PC-3 (cell line): ENCODE measurements around the gene CALHM1. TPM values are rescaled to one million over a fixed set of nuclear protein-coding genes. Genes with fewer than 3 reads are reported as not detected.

Experiments used
- ATAC-seq: fragments of 200-7000 bp; cut with Tn5 transposase; 2 replicates; pipeline ENCODE4 v1.9.1; 2020; ENCODE audit warnings: mild to moderate bottlenecking, moderate library complexity
- BruUV-seq: library from RNA; stranded (reverse); fragments of 400-500 nt; replicated peaks from 2 replicates; lab custom pipeline; 2021; lab: Mats Ljungman, UMichigan
- CTCF ChIA-PET: fragments of 300-600 bp; sonication (Branson Sonifier 250); formaldehyde crosslinking; loops from one replicate; lab custom pipeline; 2022; ENCODE audit warnings: antibody characterized with exemption; lab: Charles Lee
- POLR2A ChIA-PET: fragments of 300-600 bp; sonication (Branson Sonifier 250); formaldehyde crosslinking; loops from one replicate; lab custom pipeline; 2022; ENCODE audit warnings: antibody characterized with exemption; ENCODE audit not compliant: unreplicated experiment; lab: Charles Lee
- DNase-seq: peaks from one replicate; pipeline ENCODE4 v3.0.0-alpha.2; 2015
- H2AFZ ChIP-seq: fragments of 300-600 bp; sonication (generic); 2 replicates; pipeline ENCODE4 v1.6.0; 2016; ENCODE audit warnings: antibody characterized with exemption, low read length
- H3F3A ChIP-seq: fragments of 300-600 bp; sonication (generic); one replicate; pipeline ENCODE4 v1.6.0; 2017; ENCODE audit warnings: antibody characterized with exemption, low read length, control low read depth, mild to moderate bottlenecking; ENCODE audit not compliant: unreplicated experiment
- H3K27ac ChIP-seq: fragments of 300-600 bp; sonication (generic); 2 replicates; pipeline ENCODE4 v1.5.1; 2016; ENCODE audit warnings: mild to moderate bottlenecking, low read length
- H3K27me3 ChIP-seq: fragments of 300-600 bp; sonication (generic); 2 replicates; pipeline ENCODE4 v1.6.1; 2016; ENCODE audit warnings: low read length, mixed read lengths
- H3K36me3 ChIP-seq: fragments of 300-600 bp; sonication (generic); 2 replicates; pipeline ENCODE4 v1.6.1; 2016; ENCODE audit warnings: low read depth, mixed run types, low read length, mixed read lengths
- H3K4me1 ChIP-seq: fragments of 300-600 bp; sonication (generic); 2 replicates; pipeline ENCODE4 v1.5.1; 2016; ENCODE audit warnings: low read length; ENCODE audit not compliant: insufficient read depth
- H3K4me2 ChIP-seq: fragments of 300-600 bp; sonication (generic); 2 replicates; pipeline ENCODE4 v1.6.0; 2016; ENCODE audit warnings: low read length
- H3K4me3 ChIP-seq: fragments of 300-600 bp; sonication (generic); 2 replicates; pipeline ENCODE4 v1.5.1; 2016; ENCODE audit warnings: mild to moderate bottlenecking, low read length, mixed read lengths
- H3K79me2 ChIP-seq: fragments of 300-600 bp; sonication (generic); 2 replicates; pipeline ENCODE4 v1.6.1; 2017; ENCODE audit warnings: low read length, mixed read lengths
- H3K9ac ChIP-seq: fragments of 300-600 bp; sonication (generic); 2 replicates; pipeline ENCODE4 v1.6.0; 2016; ENCODE audit warnings: mild to moderate bottlenecking, low read length
- H3K9me2 ChIP-seq: fragments of 300-600 bp; sonication (generic); replicated peaks from 2 replicates; pipeline ENCODE4 v1.6.1; 2016; ENCODE audit warnings: mixed run types, low read length, mixed read lengths
- H3K9me3 ChIP-seq: fragments of 300-600 bp; sonication (generic); 2 replicates; pipeline ENCODE4 v1.6.1; 2016; ENCODE audit warnings: low read length, mixed read lengths
- H4K20me1 ChIP-seq: fragments of 300-600 bp; sonication (generic); 2 replicates; pipeline ENCODE4 v1.6.1; 2016; ENCODE audit warnings: low read length, mixed read lengths
- EZH2 ChIP-seq: fragments of 300-600 bp; sonication (generic); IDR thresholded peaks from one replicate; pipeline ENCODE4 v1.6.1; 2017; ENCODE audit warnings: antibody characterized with exemption, mild to moderate bottlenecking, low read length; ENCODE audit not compliant: unreplicated experiment
- EZH2phosphoT487 ChIP-seq: fragments of 300-600 bp; sonication (generic); IDR thresholded peaks from 2 replicates; pipeline ENCODE4 v1.6.1; 2018; ENCODE audit warnings: mild to moderate bottlenecking, antibody characterized with exemption, low read length, borderline replicate concordance
- intact Hi-C: fragments of 100-400 bp; cut with micrococcal nuclease; formaldehyde crosslinking; loops from 2 replicates; pipeline ENCODE4 v1.9.0; 2023
- total RNA-seq: library from RNA; depleted of rRNA; stranded (reverse); fragments of >200 nt; gene quantifications from 2 replicates; pipeline ENCODE4 v1.2.3, GENCODE V29; 2014
- TF ChIP-seq, protein P1 (sequence below): fragments of 300-600 bp; sonication (generic); conservative IDR thresholded peaks from 2 replicates; pipeline ENCODE4 v1.5.1; 2017; ENCODE audit warnings: antibody characterized with exemption, low read depth, mild to moderate bottlenecking, low read length

Gene CALHM1
- total RNA-seq, 1 experiment from 2014 or later = not detected

DNA sequence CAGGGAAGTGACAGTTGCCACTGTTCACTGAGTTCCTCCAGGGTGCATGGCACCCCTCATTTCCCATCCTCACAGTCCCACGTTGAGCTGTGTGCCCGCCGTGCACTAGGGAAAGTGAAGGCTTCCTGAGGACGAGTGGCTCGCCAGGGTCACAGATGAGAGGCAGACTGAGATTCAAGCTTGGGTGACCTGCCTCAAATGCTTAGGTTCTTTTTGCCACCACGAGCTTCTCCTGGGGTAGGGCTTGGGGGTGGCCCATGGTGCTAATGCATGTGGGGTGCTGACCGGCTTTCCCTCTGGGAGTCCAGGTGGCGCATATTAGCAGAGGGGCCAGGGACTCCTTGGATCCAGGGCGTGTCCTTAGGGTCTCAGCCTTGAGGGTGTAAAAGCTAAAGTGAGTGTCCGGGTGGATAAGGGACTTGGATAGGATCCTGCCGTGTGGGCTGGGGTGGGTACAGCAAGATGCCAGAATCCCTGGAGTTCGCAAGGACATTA is 8.5 kb downstream of the CALHM1 start:
- H3K9me3 ChIP-seq = no peaks in the 10 kb centered on the region
- H3K9me2 ChIP-seq = no peaks in the 10 kb centered on the region
- H2AFZ ChIP-seq = no peak overlapping the region
- H4K20me1 ChIP-seq = no peaks in the 10 kb centered on the region
- no peaks in the 10 kb centered on the region for H3K79me2 ChIP-seq
- CTCF ChIA-PET = no interaction called here
- no peak overlapping the region for H3K9ac ChIP-seq
- TF ChIP-seq, protein P1, sequence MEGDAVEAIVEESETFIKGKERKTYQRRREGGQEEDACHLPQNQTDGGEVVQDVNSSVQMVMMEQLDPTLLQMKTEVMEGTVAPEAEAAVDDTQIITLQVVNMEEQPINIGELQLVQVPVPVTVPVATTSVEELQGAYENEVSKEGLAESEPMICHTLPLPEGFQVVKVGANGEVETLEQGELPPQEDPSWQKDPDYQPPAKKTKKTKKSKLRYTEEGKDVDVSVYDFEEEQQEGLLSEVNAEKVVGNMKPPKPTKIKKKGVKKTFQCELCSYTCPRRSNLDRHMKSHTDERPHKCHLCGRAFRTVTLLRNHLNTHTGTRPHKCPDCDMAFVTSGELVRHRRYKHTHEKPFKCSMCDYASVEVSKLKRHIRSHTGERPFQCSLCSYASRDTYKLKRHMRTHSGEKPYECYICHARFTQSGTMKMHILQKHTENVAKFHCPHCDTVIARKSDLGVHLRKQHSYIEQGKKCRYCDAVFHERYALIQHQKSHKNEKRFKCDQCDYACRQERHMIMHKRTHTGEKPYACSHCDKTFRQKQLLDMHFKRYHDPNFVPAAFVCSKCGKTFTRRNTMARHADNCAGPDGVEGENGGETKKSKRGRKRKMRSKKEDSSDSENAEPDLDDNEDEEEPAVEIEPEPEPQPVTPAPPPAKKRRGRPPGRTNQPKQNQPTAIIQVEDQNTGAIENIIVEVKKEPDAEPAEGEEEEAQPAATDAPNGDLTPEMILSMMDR = no peak
- TF ChIP-seq EZH2phosphoT487 (no peak), EZH2 (no peak)
- BruUV-seq = no TSS peak
- H3K27me3 ChIP-seq = no peaks in the 10 kb centered on the region
- peak overlapping the region; percentile 66 for H3K4me2 ChIP-seq
- DNase-seq = no peak
- H3K36me3 ChIP-seq = no peaks in the 10 kb centered on the region; the same call in 1 of the 2 replicates
- no peak for ATAC-seq
- intact Hi-C loops = no loop called here
- H3F3A ChIP-seq = no peaks in the 10 kb centered on the region
- no peak overlapping the region for H3K4me3 ChIP-seq
- H3K27ac ChIP-seq = peak overlapping the region; percentile 79
- POLR2A ChIA-PET = no interaction called here
- H3K4me1 ChIP-seq = peaks cover 23% of the 10 kb centered on the region

GRCh38 chr10:103449208-103450144 is 9.2 kb downstream of the CALHM1 start:
- Histone ChIP-seq H3K4me1 (peaks cover 23% of the 10 kb centered on the region), H3K9me3 (no peaks in the 10 kb centered on the region), H3K79me2 (no peaks in the 10 kb centered on the region), H3K4me2 (no peak overlapping the region), H3K27ac (no peak overlapping the region), H3K9ac (no peak overlapping the region), H3K9me2 (no peaks in the 10 kb centered on the region), H2AFZ (no peak overlapping the region), H4K20me1 (no peaks in the 10 kb centered on the region), H3F3A (no peaks in the 10 kb centered on the region), H3K27me3 (no peaks in the 10 kb centered on the region), H3K4me3 (no peak overlapping the region), H3K36me3 (peaks cover 5% of the 10 kb centered on the region; the same call in 1 of the 2 replicates)
- DNase-seq = no peak
- ATAC-seq = no peak
- intact Hi-C loops = no loop called here
- ChIA-PET CTCF (no interaction called here), POLR2A (no interaction called here)
- TF ChIP-seq, protein P1 = no peak
- TF ChIP-seq EZH2phosphoT487 (no peak), EZH2 (no peak)
- no TSS peak for BruUV-seq
